Measurements from ENCODE around the gene FAM184B. TPM values are rescaled to one million over a fixed set of nuclear protein-coding genes. Genes with fewer than 3 reads are reported as not detected.

Gene FAM184B
- total and polyA plus RNA-seq, 2 experiments from 2014 or later, result 0.06 TPM; not detected in 1

DNA sequence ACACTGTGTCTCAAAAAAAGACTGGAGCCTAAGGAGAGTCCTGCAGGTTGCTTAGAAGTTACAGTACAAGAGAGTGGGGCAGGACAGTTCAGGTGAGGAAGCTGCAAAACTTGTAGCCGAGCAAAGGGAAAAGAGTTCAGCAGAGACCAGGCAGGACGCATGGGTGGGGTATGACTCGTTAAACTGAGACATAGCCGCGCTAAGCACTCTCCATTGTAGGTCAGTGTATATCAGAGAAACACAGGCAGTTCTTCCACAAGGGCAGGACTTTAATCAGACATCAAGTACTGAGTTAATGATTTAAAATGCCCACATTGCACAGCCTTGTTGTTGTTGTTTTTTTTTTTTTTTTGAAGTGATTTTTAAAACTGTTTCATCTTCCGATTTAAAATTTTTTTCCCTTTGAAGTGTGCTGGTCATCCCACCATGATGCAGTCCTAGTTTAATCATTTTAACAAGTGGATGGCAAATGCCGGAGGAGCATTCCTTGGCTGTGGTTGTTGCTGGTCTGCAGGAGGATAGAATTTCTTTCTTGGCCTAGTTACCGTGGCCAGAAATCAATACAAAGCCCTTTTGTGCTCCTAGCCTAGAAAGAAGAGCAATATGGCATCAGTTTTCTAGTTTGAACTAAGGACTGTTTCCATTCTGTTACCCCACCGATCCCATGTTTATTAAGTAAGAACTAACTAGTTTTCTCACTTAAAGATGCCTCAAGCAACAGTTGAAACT lies 194.2 kb downstream of the FAM184B start:
- Histone ChIP-seq H3K9ac (no peak overlapping the region), H3K27ac (no peak overlapping the region), H3K9me3 (ENCODE audit: low read depth) (no peaks in the 10 kb centered on the region), H3K4me3 (no peak overlapping the region), H3K4me1 (ENCODE audit: insufficient read depth) (no peaks in the 10 kb centered on the region), H3K36me3 (ENCODE audit: low read depth) (peaks cover 39% of the 10 kb centered on the region), H3K79me2 (ENCODE audit: insufficient read depth) (no peaks in the 10 kb centered on the region), H3K9me2 (ENCODE audit: insufficient read depth) (no peaks in the 10 kb centered on the region), H4K20me1 (ENCODE audit: insufficient read depth) (no peaks in the 10 kb centered on the region), H3K27me3 (replicated peaks; ENCODE audit: insufficient read depth) (no peaks in the 10 kb centered on the region), H3K4me2 (ENCODE audit: unreplicated experiment) (no peak overlapping the region), H3F3A (ENCODE audit: insufficient read depth) (no peaks in the 10 kb centered on the region), H2AFZ (no peak overlapping the region)
- WGBS, 2 experiments (ENCODE audit: low coverage in 1 of 2, low lambda C conversion rate in 2 of 2, missing lambda C conversion rate in 2 of 2), result 88 to 89% methylated on average over 9 of the region's 9 CpGs
- TF ChIP-seq EZH2phosphoT487 (IDR thresholded peaks at IDR 0.05; ENCODE audit: insufficient read depth, low read depth), result no peak
- TF ChIP-seq EZH2 (IDR thresholded peaks at IDR 0.05; ENCODE audit: insufficient read depth, poor library complexity, severe bottlenecking), result no peak
- in situ Hi-C loops (cut with MboI), result no loop called here
- DNase-seq, result no peak

DNA sequence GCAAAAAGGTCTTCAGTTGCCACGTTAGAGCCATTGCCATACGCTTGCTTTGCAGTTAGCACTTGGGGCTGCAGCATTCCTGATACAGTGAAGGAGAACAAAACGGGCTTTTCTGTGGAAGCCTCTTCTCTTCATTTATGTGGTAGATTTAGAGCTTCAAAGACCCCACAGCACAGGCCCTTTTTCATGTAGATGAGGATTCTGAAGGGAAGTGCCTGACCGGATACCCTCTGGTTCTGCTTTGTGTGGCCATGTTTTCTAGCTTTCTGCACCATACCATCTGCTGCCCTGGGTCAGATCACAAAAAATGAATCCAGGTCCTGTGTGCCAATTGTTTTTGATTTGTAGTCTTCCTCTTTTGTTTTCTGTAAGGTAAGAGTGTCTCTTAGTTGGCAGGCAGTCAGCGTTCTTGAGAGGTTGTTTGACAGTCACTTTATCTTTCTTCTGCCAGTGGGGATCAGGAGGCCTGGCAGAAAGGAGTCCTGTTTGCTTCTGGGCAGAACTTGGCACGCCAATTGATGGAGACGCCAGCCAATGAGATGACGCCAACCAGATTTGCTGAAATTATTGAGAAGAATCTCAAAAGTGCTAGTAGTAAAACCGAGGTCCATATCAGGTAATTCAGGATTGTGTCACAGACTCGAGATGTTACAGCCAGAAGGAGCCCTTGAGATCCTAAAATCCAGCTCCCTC lies 196.8 kb downstream of the FAM184B start:
- Histone ChIP-seq H4K20me1 (ENCODE audit: insufficient read depth) (no peaks in the 10 kb centered on the region), H3K4me2 (ENCODE audit: unreplicated experiment) (no peak overlapping the region), H3K4me1 (ENCODE audit: insufficient read depth) (no peaks in the 10 kb centered on the region), H3K79me2 (ENCODE audit: insufficient read depth) (0 out of 2 replicates have a peak, but pooled peaks cover under 1% of the 10 kb centered on the region), H3K9me2 (ENCODE audit: insufficient read depth) (no peaks in the 10 kb centered on the region), H3K9ac (no peak overlapping the region), H3F3A (ENCODE audit: insufficient read depth) (no peaks in the 10 kb centered on the region), H3K36me3 (ENCODE audit: low read depth) (peaks cover 43% of the 10 kb centered on the region), H3K9me3 (ENCODE audit: low read depth) (no peaks in the 10 kb centered on the region), H3K4me3 (no peak overlapping the region), H3K27ac (no peak overlapping the region), H3K27me3 (replicated peaks; ENCODE audit: insufficient read depth) (no peaks in the 10 kb centered on the region), H2AFZ (no peak overlapping the region)
- 88 to 91% methylated on average over 10 of the region's 10 CpGs for WGBS, 2 experiments (ENCODE audit: low coverage in 1 of 2, low lambda C conversion rate in 2 of 2, missing lambda C conversion rate in 2 of 2)
- no peak for TF ChIP-seq EZH2phosphoT487 (IDR thresholded peaks at IDR 0.05; ENCODE audit: insufficient read depth, low read depth)
- no peak for TF ChIP-seq EZH2 (IDR thresholded peaks at IDR 0.05; ENCODE audit: insufficient read depth, poor library complexity, severe bottlenecking)
- in situ Hi-C loops (cut with MboI), result no loop called here
- DNase-seq, result no peak

DNA sequence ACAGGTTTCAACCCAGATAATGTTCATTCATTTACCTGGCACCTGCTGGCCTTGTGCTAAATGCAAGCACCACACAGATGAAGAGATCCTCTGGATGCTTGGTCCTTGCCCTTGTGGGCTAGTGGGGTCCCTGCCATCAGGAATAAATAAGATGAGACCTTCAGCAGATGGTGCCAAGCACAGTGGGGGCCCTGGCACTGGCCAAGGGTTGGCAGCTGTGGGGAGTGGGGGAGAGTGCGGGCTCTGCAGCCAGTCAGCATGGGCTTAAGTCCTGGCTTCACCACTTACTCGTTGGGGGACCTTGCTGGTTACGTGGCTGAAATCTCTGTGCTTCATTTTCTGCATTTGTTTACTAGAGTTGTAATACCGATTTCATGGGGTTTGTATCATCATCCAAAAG lies 197.5 kb downstream of the FAM184B start:
- no peak overlapping the region for H3K4me3 ChIP-seq
- H3K27me3 ChIP-seq (replicated peaks; ENCODE audit: insufficient read depth), result no peaks in the 10 kb centered on the region
- H3F3A ChIP-seq (ENCODE audit: insufficient read depth), result no peaks in the 10 kb centered on the region
- H3K27ac ChIP-seq, result no peak overlapping the region
- in situ Hi-C loops (cut with MboI), result no loop called here
- no peak overlapping the region for H3K4me2 ChIP-seq (ENCODE audit: unreplicated experiment)
- no peaks in the 10 kb centered on the region for H4K20me1 ChIP-seq (ENCODE audit: insufficient read depth)
- no peaks in the 10 kb centered on the region for H3K4me1 ChIP-seq (ENCODE audit: insufficient read depth)
- no peaks in the 10 kb centered on the region for H3K9me2 ChIP-seq (ENCODE audit: insufficient read depth)
- peaks cover 37% of the 10 kb centered on the region for H3K36me3 ChIP-seq (ENCODE audit: low read depth)
- H3K79me2 ChIP-seq (ENCODE audit: insufficient read depth), result peaks cover 8% of the 10 kb centered on the region
- H3K9ac ChIP-seq, result no peak overlapping the region
- no peak for TF ChIP-seq EZH2 (IDR thresholded peaks at IDR 0.05; ENCODE audit: insufficient read depth, poor library complexity, severe bottlenecking)
- no peak for TF ChIP-seq EZH2phosphoT487 (IDR thresholded peaks at IDR 0.05; ENCODE audit: insufficient read depth, low read depth)
- WGBS, 2 experiments (ENCODE audit: low coverage in 1 of 2, low lambda C conversion rate in 2 of 2, missing lambda C conversion rate in 2 of 2), result 96 to 98% methylated on average over 4 of the region's 4 CpGs
- no peak overlapping the region for H2AFZ ChIP-seq
- no peaks in the 10 kb centered on the region for H3K9me3 ChIP-seq (ENCODE audit: low read depth)
- no peak for DNase-seq

DNA sequence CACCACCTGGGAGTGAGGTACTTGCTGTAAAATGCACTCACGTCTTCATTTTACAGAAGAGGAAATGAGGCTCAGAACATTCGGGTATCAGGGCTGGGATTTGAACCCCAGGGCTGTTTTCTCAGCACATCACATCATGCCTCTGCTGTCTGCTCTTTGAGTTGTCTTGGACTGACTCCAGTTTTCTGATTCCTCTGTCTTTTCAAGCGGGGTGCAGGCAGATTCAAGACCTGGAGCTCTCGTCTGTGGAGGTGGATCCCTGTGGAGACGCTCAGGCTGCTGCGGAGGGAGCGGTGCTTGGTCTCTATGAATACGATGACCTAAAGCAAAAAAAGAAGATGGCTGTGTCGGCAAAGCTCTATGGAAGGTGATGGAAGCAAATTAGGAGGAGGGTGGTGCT lies 198.1 kb downstream of the FAM184B start:
- peaks cover 13% of the 10 kb centered on the region for H3K79me2 ChIP-seq (ENCODE audit: insufficient read depth)
- H3K27ac ChIP-seq, result no peak overlapping the region
- 95% methylated on average over 9 of the region's 9 CpGs for WGBS, 2 experiments (ENCODE audit: low coverage in 1 of 2, low lambda C conversion rate in 2 of 2, missing lambda C conversion rate in 2 of 2)
- H3K9me3 ChIP-seq (ENCODE audit: low read depth), result no peaks in the 10 kb centered on the region
- H4K20me1 ChIP-seq (ENCODE audit: insufficient read depth), result no peaks in the 10 kb centered on the region
- H3K4me3 ChIP-seq, result no peak overlapping the region
- H3K4me1 ChIP-seq (ENCODE audit: insufficient read depth), result peaks cover 5% of the 10 kb centered on the region; the same call in 1 of the 2 replicates
- in situ Hi-C loops (cut with MboI), result no loop called here
- H3K4me2 ChIP-seq (ENCODE audit: unreplicated experiment), result no peak overlapping the region
- peaks cover 37% of the 10 kb centered on the region for H3K36me3 ChIP-seq (ENCODE audit: low read depth)
- H2AFZ ChIP-seq, result no peak overlapping the region
- H3F3A ChIP-seq (ENCODE audit: insufficient read depth), result no peaks in the 10 kb centered on the region
- no peak for TF ChIP-seq EZH2 (IDR thresholded peaks at IDR 0.05; ENCODE audit: insufficient read depth, poor library complexity, severe bottlenecking)
- TF ChIP-seq EZH2phosphoT487 (IDR thresholded peaks at IDR 0.05; ENCODE audit: insufficient read depth, low read depth), result no peak
- no peak overlapping the region for H3K9ac ChIP-seq
- H3K27me3 ChIP-seq (replicated peaks; ENCODE audit: insufficient read depth), result no peaks in the 10 kb centered on the region
- H3K9me2 ChIP-seq (ENCODE audit: insufficient read depth), result no peaks in the 10 kb centered on the region
- DNase-seq, result no peak

Measured in GM23248 (cell line).